Heart left ventricle (tissue), 16 donors: Measurements from ENCODE around the gene ZNF808. TPM values are rescaled to one million over a fixed set of nuclear protein-coding genes. Genes with fewer than 3 reads are reported as not detected.
"Not testable (repeated sequence)": the region's sequence is repeated elsewhere in the genome, so short reads cannot be mapped to it uniquely, and the experiment has no call there.

Experiments used
- ATAC-seq, 4 donors: fragments of 200-7000 bp; cut with Tn5 transposase; one replicate each; pipeline ENCODE4 v1.9.1; 2020 to 2022; ENCODE audit warnings: moderate library complexity in 4 of 4, mild to moderate bottlenecking in 3 of 4, moderate number of reproducible peaks in 1 of 4
- DNase-seq, 5 donors: peaks; one replicate each; pipeline ENCODE4 v3.0.0-alpha.2; 2020
- H3K27ac ChIP-seq, 12 donors: fragments of 200-600 bp; sonication (generic) in 4 of 12; one replicate each; pipeline versions ENCODE4 v1.5.0 to v1.8.0; 2016 to 2022; ENCODE audit warnings: mild to moderate bottlenecking in 2 of 12
- H3K27me3 ChIP-seq, 9 donors: fragments of 200-600 bp; sonication (generic) in 2 of 9; one replicate each; pipeline versions ENCODE4 v1.5.1 to v1.8.0; 2016 to 2022; ENCODE audit warnings: mild to moderate bottlenecking in 3 of 9
- H3K36me3 ChIP-seq, 9 donors: fragments of 200-600 bp; sonication (generic) in 2 of 9; one replicate each; pipeline versions ENCODE4 v1.5.0 to v1.8.0; 2018 to 2022; ENCODE audit warnings: mild to moderate bottlenecking in 2 of 9
- H3K4me1 ChIP-seq, 12 donors: fragments of 200-600 bp; sonication (generic) in 4 of 12; one replicate each; pipeline versions ENCODE4 v1.5.0 to v1.8.0; 2016 to 2022; ENCODE audit warnings: mild to moderate bottlenecking in 3 of 12
- H3K4me3 ChIP-seq, 12 donors: fragments of 200-600 bp; sonication (generic) in 4 of 12; one replicate each; pipeline versions ENCODE4 v1.5.0 to v1.8.0; 2017 to 2022; ENCODE audit warnings: mild to moderate bottlenecking in 9 of 12, moderate library complexity in 4 of 12
- H3K9me3 ChIP-seq, 12 donors: fragments of 200-600 bp; sonication (generic) in 4 of 12; one replicate each; pipeline versions ENCODE4 v1.5.0 to v1.8.0; 2016 to 2022; ENCODE audit warnings: mild to moderate bottlenecking in 1 of 12
- POLR2A ChIP-seq, 2 donors: fragments of 450-650 bp; IDR thresholded peaks; one replicate each; pipeline ENCODE4 v1.6.1; 2017; ENCODE audit warnings: antibody characterized with exemption in 2 of 2, mild to moderate bottlenecking in 2 of 2, moderate library complexity in 2 of 2
- WGBS, 4 donors: extraction: QIAGEN DNeasy Blood & Tissue Kit in 2 of 4; methylation state at CpG; one replicate each; pipeline versions ENCODE4 v1.1.5 to v1.1.7; 2013 to 2018; 5-methylcytosine and 5-hydroxymethylcytosine counted together
- intact Hi-C, 10 donors: fragments of 100-400 bp; cut with DNase I; formaldehyde crosslinking; loops; one replicate each; pipeline versions ENCODE4 v1.11.1 to v1.14.2; 2022
- polyA plus RNA-seq, 2 donors: library from polyadenylated mRNA; stranded (reverse); fragments of 200-250 nt; gene quantifications; one replicate each; pipeline ENCODE4 v1.2.3, GENCODE V29; 2013
- total RNA-seq, 9 donors: library from RNA; depleted of rRNA in 2 of 9; stranded (reverse); fragments of >200 nt in 2 of 9; fragmentation: NEBNext Ultra II Directional in 3 of 9; extraction: Animal tissue kit (Norgen Biotek cat#: 25700) in 3 of 9; gene quantifications; one replicate each; pipeline versions ENCODE4 v1.1.0 to v1.2.4, GENCODE V29; 2016 to 2023
- TF ChIP-seq, protein P1 (sequence below), 12 donors: fragments of 200-600 bp; sonication (generic) in 4 of 12; IDR thresholded peaks; one replicate each; pipeline versions ENCODE4 v1.5.0 to v1.8.0; 2018 to 2022; ENCODE audit warnings: antibody characterized with exemption in 12 of 12, mild to moderate bottlenecking in 5 of 12
- donor health status: ischemic (EF 13 %, LVEDD 7.1; RV severe dilation, severe dysfunction).
- donor health status: healthy with polysubstance abuse.
- donor health status: DM: no; HTN: yes; CAD: no.
- donor health status: DM: no; HTN: no; CAD: no.
- donor health status: ischemic (EF 25% LVEDD 6.9; RV normal size, moderate dysfunction).
- donor health status: ischemic (EF 25% LVEDD 5.7; RV mildly dilated, moderate dysfunction).
- donor health status: healthy.
- donor health status: DM: yes; HTN: yes; CAD: no.
- donor health status: ischemic (EF 35%, LVEDD 5.7; RV mildly dilated, moderate dysfunction).
- donor health status: nonischemic (EF 11% LVEDD 7.7; RV severe dilation, severe dysfunction).
- donor health status: DM: yes; HTN: yes; CAD: no.
- donor health status: PGD.
- donor health status: ischemic (EF 29% LVEDD 5.4; RV normal size, mild dysfunction).
- donor health status: nonischemic (EF 23%, LVEDD 6.1; RV moderate dilation, normal function).

ZNF808 gene
- total and polyA plus RNA-seq, 11 donors: 8.3 to 46.1 (median 25.3) TPM

DNA sequence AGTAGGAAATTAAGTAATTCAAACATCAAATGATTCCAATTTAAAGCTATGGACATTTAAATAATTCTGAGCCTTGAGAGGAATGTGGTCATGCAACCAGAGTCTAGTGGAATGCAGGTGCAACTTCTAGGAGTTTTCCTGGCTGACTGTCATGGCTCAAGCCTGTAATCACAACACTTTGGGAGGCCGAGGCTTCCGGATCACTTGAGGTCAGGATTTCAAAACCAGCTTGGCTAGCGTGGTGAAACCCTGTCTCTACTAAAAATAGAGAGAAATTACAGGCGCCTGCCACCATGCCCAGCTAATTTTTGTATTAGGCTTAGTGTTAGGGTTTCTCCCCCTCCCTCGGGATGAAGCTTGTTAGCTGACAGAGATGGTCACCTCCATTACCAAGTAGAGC, 6.4 kb downstream of the ZNF808 start:
- 40 to 67% (median 59%) methylated on average over 5 of the region's 5 CpGs for WGBS, 4 donors
- no peak overlapping the region for H3K4me3 ChIP-seq
- peak in 4 of 5 donors; percentile 42 to 65 (median 48) for DNase-seq

DNA sequence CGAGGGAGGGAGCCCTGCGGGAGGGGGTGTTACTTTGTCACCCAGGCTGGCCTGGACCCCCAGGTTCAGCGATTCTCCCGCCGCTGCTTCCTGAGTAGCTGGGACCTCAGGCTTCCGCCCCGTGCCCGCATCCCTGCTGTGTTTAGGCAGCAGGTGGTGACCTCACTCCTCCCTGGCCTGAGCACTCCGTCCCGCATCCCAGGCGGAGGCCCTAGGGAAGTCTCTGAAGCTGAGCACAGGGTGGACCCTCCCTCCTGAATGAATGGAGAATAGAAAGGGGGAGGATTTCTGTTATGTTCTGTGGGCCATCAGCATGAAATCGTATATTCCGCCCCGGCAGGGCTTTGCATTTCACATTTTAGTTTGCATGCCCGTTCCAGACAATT, 7.9 kb downstream of the ZNF808 start:
- H3K9me3 ChIP-seq, H3K27me3 ChIP-seq, intact Hi-C loops: not testable (repeated sequence)
- ATAC-seq: peak in 2 of 4 donors; percentile 11 to 21
- Histone ChIP-seq H3K4me1 (peaks cover 0 to 33% (median 14%) of the 10 kb centered on the region in 12 donors), H3K36me3 (peaks cover 0 to 16% (median 10%) of the 10 kb centered on the region in 9 donors), H3K27ac (peak overlapping the region in 9 of 12 donors; percentile 52 to 83 (median 74)), H3K4me3 (peak overlapping the region; percentile 24 to 71 (median 58))
- DNase-seq: peak in 2 of 5 donors; percentile 40 to 63
- WGBS, 4 donors: 3 to 13% (median 10%) methylated on average over 12 to 15 of the region's 15 CpGs

More for the DNA sequence above, 6.4 kb downstream of the ZNF808 start:
- ATAC-seq: peak; percentile 30 to 63 (median 48)
- peaks cover 0 to 16% (median 7%) of the 10 kb centered on the region in 9 donors for H3K36me3 ChIP-seq
- no peaks in the 10 kb centered on the region for H3K9me3 ChIP-seq
- intact Hi-C loops: no loop called here
- H3K27me3 ChIP-seq: no peaks in the 10 kb centered on the region
- H3K4me1 ChIP-seq: peaks cover 0 to 36% (median 15%) of the 10 kb centered on the region in 12 donors
- H3K27ac ChIP-seq: peak overlapping the region in 8 of 12 donors; percentile 1 to 70 (median 28)
- TF ChIP-seq, protein P1, sequence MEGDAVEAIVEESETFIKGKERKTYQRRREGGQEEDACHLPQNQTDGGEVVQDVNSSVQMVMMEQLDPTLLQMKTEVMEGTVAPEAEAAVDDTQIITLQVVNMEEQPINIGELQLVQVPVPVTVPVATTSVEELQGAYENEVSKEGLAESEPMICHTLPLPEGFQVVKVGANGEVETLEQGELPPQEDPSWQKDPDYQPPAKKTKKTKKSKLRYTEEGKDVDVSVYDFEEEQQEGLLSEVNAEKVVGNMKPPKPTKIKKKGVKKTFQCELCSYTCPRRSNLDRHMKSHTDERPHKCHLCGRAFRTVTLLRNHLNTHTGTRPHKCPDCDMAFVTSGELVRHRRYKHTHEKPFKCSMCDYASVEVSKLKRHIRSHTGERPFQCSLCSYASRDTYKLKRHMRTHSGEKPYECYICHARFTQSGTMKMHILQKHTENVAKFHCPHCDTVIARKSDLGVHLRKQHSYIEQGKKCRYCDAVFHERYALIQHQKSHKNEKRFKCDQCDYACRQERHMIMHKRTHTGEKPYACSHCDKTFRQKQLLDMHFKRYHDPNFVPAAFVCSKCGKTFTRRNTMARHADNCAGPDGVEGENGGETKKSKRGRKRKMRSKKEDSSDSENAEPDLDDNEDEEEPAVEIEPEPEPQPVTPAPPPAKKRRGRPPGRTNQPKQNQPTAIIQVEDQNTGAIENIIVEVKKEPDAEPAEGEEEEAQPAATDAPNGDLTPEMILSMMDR (IDR thresholded peaks at IDR 0.05): no peak
- no peak for TF ChIP-seq POLR2A (IDR thresholded peaks at IDR 0.05)

DNA sequence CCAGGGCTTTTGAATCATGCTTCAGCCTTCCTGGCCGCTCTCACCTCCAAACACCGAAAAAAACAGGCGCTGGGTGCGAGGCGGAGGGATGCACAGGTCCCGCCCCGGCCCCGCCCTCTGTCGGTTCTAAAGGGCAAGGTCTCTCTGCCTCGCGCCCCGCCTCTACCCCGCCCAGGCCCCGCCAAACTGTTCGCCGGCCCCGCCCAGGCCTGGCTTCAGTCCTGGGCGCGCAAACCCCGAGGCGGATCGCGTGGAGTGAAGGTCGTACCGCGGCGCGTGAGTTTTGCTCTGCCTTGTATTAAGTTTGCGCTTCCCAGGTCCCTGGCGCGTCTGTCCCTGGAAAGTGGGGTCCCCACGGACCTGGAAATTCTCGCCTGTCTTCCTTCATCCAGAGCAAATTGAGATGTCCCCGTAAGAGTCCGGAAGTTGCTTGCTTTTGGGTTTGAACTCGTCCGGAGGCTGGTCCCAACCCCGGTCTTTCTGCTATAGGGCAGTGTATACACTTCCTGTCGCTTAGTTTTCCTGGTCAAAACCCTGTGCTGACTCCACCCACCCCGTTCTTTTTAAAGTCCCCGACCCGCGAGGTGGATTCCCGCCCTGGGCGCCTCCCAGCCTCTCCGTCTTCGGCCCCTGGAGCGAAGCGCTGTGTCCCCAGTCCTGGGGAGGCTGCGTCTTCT, 8.4 kb downstream of the ZNF808 start:
- TF ChIP-seq, protein P1 (IDR thresholded peaks at IDR 0.05): peak in 9 of 12 donors; percentile 20 to 55 (median 34)
- TF ChIP-seq POLR2A (IDR thresholded peaks at IDR 0.05): peak in 1 of 2 donors; percentile 26
- WGBS, 4 donors: 1 to 8% (median 3%) methylated on average over 20 to 50 of the region's 50 CpGs
- no peaks in the 10 kb centered on the region for H3K9me3 ChIP-seq
- DNase-seq (peak; percentile 91 to 95 (median 94)), ATAC-seq (peak; percentile 97 to 99 (median 98))
- peaks cover 0 to 33% (median 14%) of the 10 kb centered on the region in 12 donors for H3K4me1 ChIP-seq
- H3K27ac ChIP-seq: peak overlapping the region in 11 of 12 donors; percentile 49 to 83 (median 71)
- intact Hi-C loops: no loop called here
- peak overlapping the region; percentile 24 to 71 (median 58) for H3K4me3 ChIP-seq
- H3K36me3 ChIP-seq: peaks cover 0 to 16% (median 10%) of the 10 kb centered on the region in 9 donors
- H3K27me3 ChIP-seq: no peaks in the 10 kb centered on the region

DNA sequence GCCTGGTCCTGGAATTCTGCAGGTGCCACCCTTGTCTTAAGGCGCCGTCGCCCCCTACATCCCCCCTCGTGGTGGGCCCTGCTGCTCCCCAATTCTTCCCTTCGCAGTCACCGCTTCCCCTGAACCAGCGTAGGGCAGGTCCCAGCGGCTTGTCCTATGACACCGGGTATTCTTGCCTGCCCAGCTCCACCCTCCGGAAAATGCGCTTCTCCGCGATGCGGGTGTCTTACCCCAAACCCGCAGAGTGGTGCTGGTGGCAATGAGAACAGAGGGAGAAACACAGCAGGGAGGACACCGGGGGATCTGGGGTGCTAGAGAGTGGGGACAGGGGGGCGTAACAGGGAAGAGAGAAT, 9.0 kb downstream of the ZNF808 start:
- no peak for TF ChIP-seq POLR2A (IDR thresholded peaks at IDR 0.05)
- TF ChIP-seq, protein P1 (IDR thresholded peaks at IDR 0.05): no peak
- Histone ChIP-seq H3K4me3 (peak overlapping the region; percentile 24 to 71 (median 58)), H3K27ac (peak overlapping the region in 11 of 12 donors; percentile 49 to 83 (median 71)), H3K9me3 (no peaks in the 10 kb centered on the region), H3K27me3 (no peaks in the 10 kb centered on the region), H3K36me3 (peaks cover 0 to 21% (median 10%) of the 10 kb centered on the region in 9 donors), H3K4me1 (peaks cover 0 to 33% (median 14%) of the 10 kb centered on the region in 12 donors)
- WGBS, 4 donors: 13 to 23% (median 14%) methylated on average over 17 of the region's 17 CpGs
- peak in 2 of 5 donors; percentile 32 to 66 for DNase-seq
- peak in 3 of 4 donors; percentile 11 to 35 (median 20) for ATAC-seq
- intact Hi-C loops: no loop called here

DNA sequence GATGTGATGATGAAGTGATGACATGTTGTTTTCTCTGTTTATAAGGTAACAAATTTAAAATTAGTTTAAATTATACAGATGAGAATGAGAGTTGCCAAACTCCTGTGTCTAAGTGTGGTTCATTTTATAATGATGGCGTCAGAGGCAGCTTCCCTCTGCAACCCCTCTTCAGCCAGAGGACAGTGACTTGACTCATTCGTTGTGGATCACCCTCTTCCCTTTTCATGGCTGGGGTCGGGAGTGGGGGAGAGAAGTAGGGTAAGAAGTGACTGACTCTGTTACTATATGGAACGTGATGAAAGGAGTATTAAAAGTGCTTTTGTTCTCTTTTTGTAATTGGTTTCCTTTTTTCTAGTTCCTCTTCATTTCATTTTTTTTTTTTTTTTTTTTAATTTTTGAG, 11.3 kb downstream of the ZNF808 start:
- H3K4me1 ChIP-seq: peaks cover 0 to 34% (median 10%) of the 10 kb centered on the region in 12 donors
- DNase-seq, H3K4me3 ChIP-seq, H3K27ac ChIP-seq, H3K27me3 ChIP-seq, ATAC-seq, H3K9me3 ChIP-seq, intact Hi-C loops: not testable (repeated sequence)
- WGBS, 4 donors: 58 to 74% (median 67%) methylated on average over 4 of the region's 4 CpGs
- peaks cover 0 to 24% (median 8%) of the 10 kb centered on the region in 9 donors for H3K36me3 ChIP-seq

DNA sequence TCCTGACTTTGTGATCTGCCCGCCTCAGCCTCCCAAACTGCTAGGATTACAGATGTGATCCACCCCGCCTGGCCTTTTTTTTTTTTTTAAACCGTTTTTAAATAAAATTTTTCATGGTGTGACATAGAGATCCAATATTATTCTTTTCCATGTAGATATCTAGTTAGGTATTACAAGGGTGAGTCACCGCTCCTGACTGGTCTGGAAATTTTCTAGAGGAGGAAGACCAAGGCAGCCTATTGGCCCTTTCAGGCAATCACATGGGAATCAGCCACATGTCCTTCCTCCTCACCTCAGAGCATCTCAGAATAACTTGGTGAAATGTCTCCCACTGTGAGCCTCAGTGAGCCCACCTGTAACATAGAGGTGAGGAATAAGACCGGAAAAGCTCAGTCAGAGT, 13.7 kb downstream of the ZNF808 start:
- ATAC-seq, DNase-seq, H3K27ac ChIP-seq, H3K4me3 ChIP-seq, H3K27me3 ChIP-seq, H3K9me3 ChIP-seq, intact Hi-C loops: not testable (repeated sequence)
- WGBS, 4 donors: 94 to 99% (median 97%) methylated on average over 5 of the region's 5 CpGs
- peaks cover 0 to 46% (median 31%) of the 10 kb centered on the region in 9 donors for H3K36me3 ChIP-seq
- H3K4me1 ChIP-seq: peaks cover 0 to 18% (median 0%) of the 10 kb centered on the region in 12 donors
